Measurements from ENCODE around the gene LGALS1.
"Not testable (repeated sequence)": the region's sequence is repeated elsewhere in the genome, so short reads cannot be mapped to it uniquely, and the experiment has no call there.

Gene LGALS1

DNA sequence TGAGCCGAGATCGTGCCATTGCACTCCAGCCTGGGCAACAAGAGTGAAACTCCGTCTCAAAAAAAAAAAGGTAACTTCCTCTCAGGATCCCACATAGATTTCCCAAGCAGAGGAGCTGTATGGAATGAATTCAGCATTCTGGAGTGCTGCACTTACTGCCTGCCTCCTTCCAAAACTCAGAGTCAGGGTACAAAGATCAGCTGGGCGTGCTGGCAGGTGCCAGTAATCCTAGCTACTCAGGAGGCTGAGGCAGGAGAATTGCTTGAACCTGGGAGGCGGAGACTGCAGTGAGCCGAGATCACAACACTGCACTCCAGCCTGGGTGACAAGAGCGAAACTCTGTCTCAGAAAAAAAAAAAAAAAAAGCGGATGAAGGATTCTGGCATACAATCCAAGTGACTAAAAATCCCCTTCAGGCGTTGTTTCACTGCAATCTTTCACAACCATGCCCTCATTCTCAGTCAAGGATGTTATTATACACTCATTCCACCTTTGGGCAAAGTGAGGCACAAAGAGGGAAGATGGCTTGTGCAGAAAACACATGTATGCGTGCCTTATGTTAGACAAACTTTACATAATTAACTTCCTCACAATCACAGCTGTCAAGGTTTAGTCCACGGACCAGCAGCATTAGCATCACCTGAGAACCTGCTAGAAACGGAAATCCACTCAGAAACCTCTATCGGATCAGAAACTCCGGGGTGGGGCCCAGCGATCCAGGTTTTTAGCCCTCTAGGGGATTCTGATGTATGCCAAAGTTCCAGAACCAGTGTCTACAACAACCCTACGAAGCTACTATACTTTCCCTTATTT, 9.6 kb downstream of the LGALS1 start:
- TF ChIP-seq, protein P1, sequence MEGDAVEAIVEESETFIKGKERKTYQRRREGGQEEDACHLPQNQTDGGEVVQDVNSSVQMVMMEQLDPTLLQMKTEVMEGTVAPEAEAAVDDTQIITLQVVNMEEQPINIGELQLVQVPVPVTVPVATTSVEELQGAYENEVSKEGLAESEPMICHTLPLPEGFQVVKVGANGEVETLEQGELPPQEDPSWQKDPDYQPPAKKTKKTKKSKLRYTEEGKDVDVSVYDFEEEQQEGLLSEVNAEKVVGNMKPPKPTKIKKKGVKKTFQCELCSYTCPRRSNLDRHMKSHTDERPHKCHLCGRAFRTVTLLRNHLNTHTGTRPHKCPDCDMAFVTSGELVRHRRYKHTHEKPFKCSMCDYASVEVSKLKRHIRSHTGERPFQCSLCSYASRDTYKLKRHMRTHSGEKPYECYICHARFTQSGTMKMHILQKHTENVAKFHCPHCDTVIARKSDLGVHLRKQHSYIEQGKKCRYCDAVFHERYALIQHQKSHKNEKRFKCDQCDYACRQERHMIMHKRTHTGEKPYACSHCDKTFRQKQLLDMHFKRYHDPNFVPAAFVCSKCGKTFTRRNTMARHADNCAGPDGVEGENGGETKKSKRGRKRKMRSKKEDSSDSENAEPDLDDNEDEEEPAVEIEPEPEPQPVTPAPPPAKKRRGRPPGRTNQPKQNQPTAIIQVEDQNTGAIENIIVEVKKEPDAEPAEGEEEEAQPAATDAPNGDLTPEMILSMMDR (conservative IDR thresholded peaks at IDR 0.05): no peak
- no peak for TF ChIP-seq ZFX (IDR thresholded peaks at IDR 0.05)
- no peak overlapping the region for H3K27ac ChIP-seq

DNA sequence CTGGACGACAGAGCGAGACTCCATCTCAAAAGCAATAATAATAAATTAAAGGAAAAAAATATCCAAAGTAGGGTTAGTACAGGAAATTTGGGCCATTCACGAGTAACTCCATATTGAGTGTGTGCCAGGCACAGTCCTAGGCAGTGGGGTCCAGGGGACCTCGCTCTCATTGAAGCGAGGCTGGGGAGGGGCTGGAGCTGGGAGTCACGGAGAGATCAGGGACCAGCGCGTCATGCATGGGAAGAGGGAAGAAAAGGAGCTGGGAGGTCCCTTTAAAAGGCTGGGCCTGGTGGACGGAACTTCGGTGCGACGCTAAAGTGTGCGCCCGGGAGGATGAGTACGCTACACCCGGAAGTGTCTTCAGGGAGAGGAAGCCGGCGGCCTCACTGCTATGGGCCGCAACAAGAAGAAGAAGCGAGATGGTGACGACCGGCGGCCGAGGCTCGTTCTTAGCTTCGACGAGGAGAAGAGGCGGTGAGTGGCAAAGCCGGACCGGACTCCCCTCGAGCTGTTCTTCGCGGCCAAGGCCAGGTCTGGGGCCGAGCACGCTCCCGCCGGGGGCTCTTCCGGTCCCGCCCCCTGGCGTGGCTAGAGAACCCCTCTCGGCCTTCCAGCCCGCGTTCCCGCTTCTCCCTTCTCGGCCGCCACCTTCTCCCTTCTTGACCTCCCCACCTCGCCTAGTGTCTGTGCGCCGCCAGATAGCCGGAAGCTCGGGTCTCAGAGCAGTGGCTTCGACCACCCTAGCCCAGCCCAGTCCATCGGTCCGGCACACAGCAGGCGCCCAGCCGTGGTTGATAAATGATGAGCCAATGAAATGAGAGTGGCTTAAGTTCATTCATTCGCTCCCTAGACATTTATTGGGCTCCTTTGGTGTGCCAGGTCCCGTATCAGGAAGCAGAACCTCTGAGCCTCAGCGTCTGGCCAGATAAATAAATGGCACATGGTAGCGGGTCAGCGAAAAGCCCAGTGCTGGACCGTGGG, 10.9 kb downstream of the LGALS1 start, which contains the start of gene NOL12:
NOL12 (plus strand) TSS at position 342 of the 981 bp plus-strand sequence; CDS start at position 392, 50 bp downstream.
- peak; percentile 94; the same call in 1 of the 2 replicates for TF ChIP-seq ZFX (IDR thresholded peaks at IDR 0.05)
- TF ChIP-seq, protein P1 (conservative IDR thresholded peaks at IDR 0.05): no peak
- peak within 1 kb of the TSS; percentile 86 for H3K27ac ChIP-seq

DNA sequence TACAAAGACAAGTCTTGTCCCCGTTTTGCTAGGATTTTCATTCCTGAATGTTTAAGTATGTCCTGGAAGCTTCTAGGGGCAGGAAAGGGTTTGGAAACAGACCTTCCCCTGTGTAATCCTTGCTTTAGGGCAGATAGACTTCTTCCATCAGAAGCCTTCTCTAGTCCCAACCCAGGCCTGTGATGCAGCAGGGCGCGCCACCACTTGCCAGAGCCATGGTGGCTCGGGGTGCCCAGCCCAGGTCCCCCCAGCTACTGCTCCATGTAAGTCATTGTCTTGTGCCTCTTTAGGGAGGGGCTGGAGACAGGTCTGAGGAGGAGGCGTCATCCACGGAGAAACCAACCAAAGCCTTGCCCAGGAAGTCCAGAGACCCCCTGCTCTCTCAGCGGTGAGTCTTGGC, 15.0 kb downstream of the LGALS1 start:
- H3K27ac ChIP-seq: no peak overlapping the region

GRCh38 chr22:37690901-37691504, 15.6 kb downstream of the LGALS1 start:
- no peak overlapping the region for H3K27ac ChIP-seq
- TF ChIP-seq, protein P1 (conservative IDR thresholded peaks at IDR 0.05): no peak
- no peak for TF ChIP-seq ZFX (IDR thresholded peaks at IDR 0.05)

More for the DNA sequence above, 15.0 kb downstream of the LGALS1 start:
- TF ChIP-seq, protein P1 (conservative IDR thresholded peaks at IDR 0.05): no peak
- TF ChIP-seq ZFX (IDR thresholded peaks at IDR 0.05): no peak

- TF ChIP-seq, protein P1 (conservative IDR thresholded peaks at IDR 0.05): no peak
- TF ChIP-seq ZFX (IDR thresholded peaks at IDR 0.05): no peak
Observed at GRCh38 chr22:37692627-37693285, 17.3 kb downstream of the LGALS1 start.

DNA sequence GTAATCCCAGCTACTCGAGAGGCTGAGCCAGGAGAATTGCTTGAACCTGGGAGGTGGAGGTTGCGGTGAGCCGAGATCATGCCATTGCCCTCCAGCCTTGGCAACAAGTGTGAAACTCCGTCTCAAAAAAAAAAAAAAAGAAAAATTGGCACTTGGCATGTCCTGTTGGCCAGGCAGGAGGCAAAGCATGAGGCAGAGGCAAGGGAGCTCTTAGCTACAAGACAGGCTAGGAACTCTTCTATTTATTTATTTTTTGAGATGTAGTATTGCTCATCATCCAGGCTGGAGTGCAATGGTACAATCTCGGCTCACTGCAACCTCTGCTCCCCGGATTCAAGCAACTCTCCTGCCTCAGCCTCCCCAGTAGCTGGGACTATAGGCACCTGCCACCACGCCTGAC, 18.7 kb downstream of the LGALS1 start:
- not testable (repeated sequence) for H3K27ac ChIP-seq

More at GRCh38 chr22:37692627-37693285, 17.3 kb downstream of the LGALS1 start:
- H3K27ac ChIP-seq: no peak overlapping the region

DNA sequence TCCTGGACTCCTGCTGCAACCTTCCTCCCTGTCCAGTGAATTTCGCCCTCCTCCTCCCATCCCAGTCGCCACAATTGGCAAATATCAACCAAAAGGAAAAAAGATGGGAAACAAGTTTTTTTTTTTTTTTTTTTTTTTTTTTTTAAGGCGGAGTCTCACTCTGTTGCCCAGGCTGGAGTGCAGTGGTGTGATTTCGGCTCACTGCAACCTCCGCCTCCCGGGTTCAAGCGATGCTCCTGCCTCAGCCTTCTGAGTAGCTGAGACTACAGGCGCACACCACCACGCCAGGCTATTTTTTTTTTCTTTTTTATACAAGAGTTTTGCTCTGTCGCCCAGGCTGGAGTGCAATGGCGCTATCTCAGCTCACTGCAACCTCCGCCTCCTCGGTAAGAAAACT, 20.8 kb downstream of the LGALS1 start:
- H3K27ac ChIP-seq: peak overlapping the region; percentile 24; the same call in 1 of the 2 replicates

Data from C4-2B (cell line).